ENCODE data around the gene SLC12A1. TPM values are rescaled to one million over a fixed set of nuclear protein-coding genes. Genes with fewer than 3 reads are reported as not detected.

Gene SLC12A1
- total RNA-seq, 1 donor from 2014 or later = not detected

GRCh38 chr15:48242015-48242414 is 35.9 kb downstream of the SLC12A1 start:
- DNase-seq (ENCODE audit: low read depth) = no peak

GRCh38 chr15:48242535-48242934 is 36.4 kb downstream of the SLC12A1 start:
- no peak for DNase-seq (ENCODE audit: low read depth)

DNA sequence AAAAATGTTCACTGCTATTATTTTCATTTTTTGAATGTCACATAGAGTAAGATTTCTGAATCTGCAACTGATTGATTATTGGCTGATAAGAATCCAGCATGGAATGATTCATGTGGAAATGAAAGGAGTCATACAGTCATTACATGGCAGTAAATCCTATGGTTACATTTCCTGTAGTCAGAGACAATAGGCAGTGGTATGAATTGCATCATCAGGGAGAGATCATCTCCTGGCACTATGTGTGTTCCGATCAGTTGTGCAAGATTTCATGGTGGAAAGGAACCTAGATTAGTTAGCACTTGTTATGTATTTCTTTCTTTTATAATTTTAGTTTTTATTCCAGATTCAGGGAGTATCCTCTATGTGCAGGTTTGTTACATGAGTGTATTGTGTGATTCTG is 38.8 kb downstream of the SLC12A1 start:
- no peak for DNase-seq (ENCODE audit: low read depth)

GRCh38 chr15:48248414-48248813 is 42.3 kb downstream of the SLC12A1 start:
- no peak for DNase-seq (ENCODE audit: low read depth)

DNA sequence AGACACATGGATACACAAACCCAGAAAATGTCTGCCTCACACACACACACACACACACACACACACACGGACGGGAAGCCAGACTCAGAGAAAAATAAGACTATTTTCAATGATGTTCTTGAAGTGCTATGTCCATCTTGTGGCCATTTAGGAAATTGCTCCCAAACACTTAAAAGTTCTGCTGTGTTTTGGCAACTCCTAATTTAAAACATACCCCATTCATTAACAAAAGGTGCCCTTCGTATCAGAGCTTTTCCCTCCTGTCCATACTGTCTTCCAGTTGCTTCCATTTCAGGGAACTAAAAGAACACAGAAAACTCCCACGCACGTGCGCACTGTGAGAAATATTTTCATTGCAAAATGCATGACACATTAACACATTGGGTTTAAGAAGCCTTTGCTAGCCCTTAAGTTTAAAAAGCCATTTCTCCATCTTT is 44.6 kb downstream of the SLC12A1 start:
- DNase-seq (ENCODE audit: low read depth) = peak; percentile 73

DNA sequence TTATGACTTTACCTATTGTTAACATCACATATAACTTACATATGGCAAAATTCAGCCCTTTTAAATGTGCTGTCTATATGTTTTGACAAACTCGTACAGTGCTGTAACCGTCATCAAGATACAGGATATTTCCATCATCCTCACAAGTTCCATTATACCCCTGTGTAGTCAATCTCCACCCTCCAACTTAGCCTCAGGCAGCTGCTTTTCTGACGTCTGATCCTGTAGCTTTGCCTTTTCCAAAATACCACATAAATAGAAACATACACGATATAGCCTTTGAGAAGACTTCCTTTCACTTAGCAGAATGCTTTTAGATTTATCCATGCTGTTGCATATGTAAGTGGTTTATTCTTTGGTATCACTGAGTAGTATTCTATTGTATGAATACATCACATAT is 47.1 kb downstream of the SLC12A1 start:
- no peak for DNase-seq (ENCODE audit: low read depth)

DNA sequence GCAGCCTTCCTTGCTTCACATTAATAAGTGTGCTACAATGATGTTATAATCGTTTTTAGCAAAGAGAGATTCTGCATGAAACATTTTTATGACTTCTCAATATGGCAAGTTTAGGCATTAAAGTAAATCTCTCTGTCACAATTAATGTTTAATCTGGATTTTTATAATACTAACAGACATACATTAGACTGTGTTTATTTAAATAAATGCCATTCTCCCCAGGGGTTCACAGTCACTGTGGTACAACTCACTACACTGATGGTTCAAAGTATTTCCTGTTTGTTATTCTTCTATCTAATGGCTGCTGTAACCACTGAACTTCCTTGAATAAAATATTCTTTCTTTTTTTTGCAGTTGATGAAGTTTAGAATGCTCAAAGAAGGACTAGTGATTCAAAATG is 59.0 kb downstream of the SLC12A1 start:
- no peak for DNase-seq (ENCODE audit: low read depth)

DNA sequence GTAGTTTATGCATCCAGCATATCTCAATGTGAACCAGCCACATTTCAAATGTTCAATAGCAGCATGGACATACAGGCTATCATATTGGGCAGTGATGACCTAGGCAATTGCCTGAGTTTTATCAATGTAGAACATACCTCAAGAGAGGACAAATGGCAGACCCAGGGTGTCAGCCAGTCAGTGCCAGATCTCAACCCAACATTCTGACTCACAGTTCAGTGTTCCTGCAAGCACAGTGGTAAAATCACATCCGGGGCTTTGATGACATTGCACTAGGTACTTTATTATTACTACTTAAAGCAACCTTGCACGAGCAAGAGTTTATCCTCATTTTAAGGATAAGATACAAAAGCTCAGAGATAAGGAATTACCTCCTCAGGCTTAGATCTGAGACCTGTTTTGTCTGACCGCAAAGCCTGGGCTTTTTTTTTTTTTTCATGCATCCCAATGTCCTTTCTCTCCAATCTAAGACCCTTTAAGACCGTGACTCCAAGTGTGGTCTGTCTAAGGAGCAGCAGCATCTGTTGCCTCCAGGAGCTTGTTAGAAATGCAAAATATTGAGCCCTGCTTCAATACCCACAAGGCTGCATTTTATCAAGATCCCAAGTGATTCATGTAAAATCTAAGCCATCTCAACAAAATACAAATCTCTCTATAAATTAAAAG is 60.1 kb downstream of the SLC12A1 start:
- peak; percentile 5 for DNase-seq (ENCODE audit: low read depth)

GRCh38 chr15:48267766-48268165 is 61.7 kb downstream of the SLC12A1 start:
- no peak for DNase-seq (ENCODE audit: low read depth)

DNA sequence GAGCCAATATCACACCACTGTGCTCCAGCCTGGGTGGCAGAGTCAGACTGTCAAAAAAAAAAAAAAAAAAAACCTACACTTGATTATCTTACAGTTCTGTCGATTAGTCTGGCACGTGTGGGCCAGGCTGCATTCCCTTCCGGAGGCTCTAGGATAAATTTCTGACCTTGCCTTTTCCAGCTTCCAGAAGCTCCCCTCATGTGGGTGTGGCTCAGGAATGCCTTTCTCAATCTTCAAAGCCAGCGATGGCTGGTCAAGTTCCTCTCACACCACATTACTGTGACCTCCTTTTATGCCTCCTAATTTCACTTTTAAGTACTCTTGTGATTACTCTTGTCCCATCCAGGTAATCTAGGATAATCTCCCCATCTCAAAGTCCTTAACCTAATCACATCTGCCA is 66.9 kb downstream of the SLC12A1 start:
- DNase-seq (ENCODE audit: low read depth) = no peak

- no peak for DNase-seq (ENCODE audit: low read depth)
Measured at GRCh38 chr15:48278666-48279065, 72.6 kb downstream of the SLC12A1 start.

DNA sequence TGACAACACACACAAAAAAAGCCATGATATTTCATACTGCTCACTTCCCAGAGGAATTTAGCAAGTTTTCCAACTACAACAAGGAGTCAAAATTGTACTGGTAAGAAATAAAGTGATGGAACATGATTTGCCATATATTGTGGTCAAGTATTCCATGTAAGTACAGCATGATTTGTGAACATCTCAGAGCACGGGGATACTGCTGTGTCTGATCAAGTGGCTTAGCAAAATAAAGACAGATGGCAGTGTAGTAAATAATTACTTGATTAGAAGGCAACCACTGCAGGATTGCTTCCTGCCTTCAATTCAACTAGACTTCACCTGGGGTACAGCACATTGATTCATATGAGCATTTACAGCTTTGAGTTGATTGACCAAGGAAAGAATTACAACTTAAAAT is 73.5 kb downstream of the SLC12A1 start:
- DNase-seq (ENCODE audit: low read depth) = no peak

GRCh38 chr15:48281674-48282073 is 75.6 kb downstream of the SLC12A1 start:
- DNase-seq (ENCODE audit: low read depth) = no peak

DNA sequence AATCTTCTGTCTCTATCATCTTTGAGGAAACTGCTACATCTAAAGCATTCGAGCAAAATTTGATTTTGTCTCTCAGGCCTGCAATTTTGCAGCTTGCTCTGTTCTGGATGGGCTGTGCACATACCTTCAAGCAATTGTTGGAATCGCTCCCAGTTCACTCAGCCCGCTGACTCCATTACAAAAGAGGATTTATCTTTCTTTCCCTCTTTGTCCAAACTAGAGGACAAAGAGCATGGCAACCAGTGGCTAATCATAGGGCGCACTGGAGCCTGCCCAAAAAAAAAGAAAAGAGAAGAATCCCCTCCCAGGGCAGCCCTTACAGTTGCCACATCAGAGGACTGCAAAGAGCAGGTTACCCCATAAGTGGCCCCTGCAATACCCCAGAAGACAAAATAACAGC is 76.1 kb downstream of the SLC12A1 start:
- DNase-seq (ENCODE audit: low read depth) = no peak

GRCh38 chr15:48283396-48284145 is 77.5 kb downstream of the SLC12A1 start:
- DNase-seq (ENCODE audit: low read depth) = no peak

GRCh38 chr15:48285329-48286214 is 79.5 kb downstream of the SLC12A1 start:
- DNase-seq (ENCODE audit: low read depth) = peak; percentile 77

DNA sequence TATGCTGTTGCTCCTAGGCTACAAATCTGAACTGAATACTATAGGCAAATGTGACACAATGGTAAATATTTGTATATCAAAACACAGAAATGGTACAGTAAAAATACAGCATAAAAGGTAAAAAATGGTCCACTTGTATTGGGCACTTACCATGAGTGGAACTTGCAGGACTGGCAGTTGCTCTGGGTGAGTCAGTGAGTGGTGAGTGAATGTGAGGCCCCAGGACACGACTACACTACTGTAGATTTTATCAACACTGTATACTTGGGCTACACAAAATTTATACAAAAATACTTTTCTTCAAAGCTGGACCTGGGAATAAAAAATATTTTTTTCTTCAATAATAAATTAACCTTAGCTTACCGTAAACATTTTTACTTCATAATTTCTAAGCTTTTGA is 83.5 kb downstream of the SLC12A1 start:
- DNase-seq (ENCODE audit: low read depth) = no peak

- DNase-seq (ENCODE audit: low read depth) = no peak
Measured at GRCh38 chr15:48292458-48292857, 86.4 kb downstream of the SLC12A1 start.

DNA sequence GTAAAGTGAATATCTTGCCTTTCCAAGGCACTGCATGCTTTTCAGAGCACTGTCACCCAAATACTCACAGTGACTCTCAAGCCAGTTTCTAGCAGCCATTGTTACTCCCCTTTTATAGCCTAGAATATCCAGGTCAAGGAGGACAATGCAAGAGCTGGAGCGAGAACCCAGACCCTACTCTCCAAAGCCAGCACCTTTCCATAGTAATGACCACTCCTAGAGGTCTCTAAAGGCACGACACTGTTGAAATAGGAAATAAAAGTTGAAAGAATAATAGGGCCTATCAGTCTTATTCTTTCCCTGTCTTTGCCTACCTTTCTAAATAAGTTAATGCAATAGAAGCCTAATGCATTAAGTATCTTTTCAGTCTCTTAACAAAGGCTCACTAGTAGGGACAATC is 91.6 kb downstream of the SLC12A1 start:
- DNase-seq (ENCODE audit: low read depth) = no peak

DNA sequence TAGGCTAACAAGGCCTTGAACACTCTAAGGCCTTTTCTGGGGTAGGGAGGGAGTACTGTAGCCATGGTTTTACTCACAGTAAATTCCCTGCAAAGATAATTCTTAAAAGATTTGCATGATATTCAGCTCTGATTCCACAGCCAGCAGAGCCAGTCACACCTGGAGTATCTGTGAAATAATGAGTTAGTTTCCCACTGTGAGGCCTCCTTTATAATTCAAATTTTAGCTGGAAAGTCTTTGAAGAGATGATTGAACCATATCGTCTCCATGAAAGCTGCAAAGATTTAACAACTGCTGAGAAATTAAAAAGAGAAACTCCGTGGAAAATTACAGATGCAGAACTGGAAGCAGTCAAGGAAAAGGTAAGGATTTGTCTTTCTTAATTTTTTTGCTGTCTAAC is 92.8 kb downstream of the SLC12A1 start:
- no peak for DNase-seq (ENCODE audit: low read depth)

- no peak for DNase-seq (ENCODE audit: low read depth)
Measured at GRCh38 chr15:48300038-48300437, 93.9 kb downstream of the SLC12A1 start.

GRCh38 chr15:48304398-48304797 is 98.3 kb downstream of the SLC12A1 start:
- DNase-seq (ENCODE audit: low read depth) = no peak
